ENCODE results near the gene ARSB. TPM values are rescaled to one million over a fixed set of nuclear protein-coding genes. Genes with fewer than 3 reads are reported as not detected.
A peak's percentile ranks its signal among the peaks of the same experiment; 100 is the strongest.

Gene ARSB
- total RNA-seq, 1 experiment from 2014 or later = 11.4 TPM

GRCh38 chr5:79025054-79025472 is 40.0 kb upstream of the ARSB start:
- Histone ChIP-seq H3K9ac (ENCODE audit: extremely low read depth, insufficient read length, low read length) (no peak overlapping the region), H2AK5ac (ENCODE audit: insufficient read length, low read length) (no peak overlapping the region), H2BK20ac (ENCODE audit: low read depth, low read length, poor library complexity, severe bottlenecking) (no peak overlapping the region), H3T11ph (ENCODE audit: low read length) (no peak overlapping the region), H2BK12ac (ENCODE audit: insufficient read length, low read depth, low read length) (no peak overlapping the region), H4K20me1 (ENCODE audit: control insufficient read depth, insufficient read depth, insufficient read length) (no peaks in the 10 kb centered on the region), H2AFZ (ENCODE audit: low read length) (peak overlapping the region; percentile 92), H3K4ac (ENCODE audit: low read depth, low read length) (no peak overlapping the region), H3K9me3 (ENCODE audit: control insufficient read depth, low read depth, low read length) (no peaks in the 10 kb centered on the region), H4K8ac (replicated peaks; ENCODE audit: insufficient read length, low read depth, low read length) (no peak overlapping the region), H3K18ac (ENCODE audit: insufficient read length, low read depth, low read length) (no peak overlapping the region), H3K4me2 (ENCODE audit: insufficient read depth, insufficient read length, low read length) (peak overlapping the region; percentile 23), H4K91ac (ENCODE audit: insufficient read length, low read depth, low read length) (no peak overlapping the region), H3K79me2 (ENCODE audit: insufficient read depth, low read length) (no peaks in the 10 kb centered on the region), H3K27ac (ENCODE audit: insufficient read length, low read depth, low read length) (no peak overlapping the region), H3K27me3 (ENCODE audit: insufficient read depth, low read length) (no peaks in the 10 kb centered on the region), H3K23me2 (ENCODE audit: insufficient read length, low read depth, low read length, poor library complexity, severe bottlenecking) (no peaks in the 10 kb centered on the region), H4K5ac (ENCODE audit: insufficient read length, low read depth, low read length) (no peak overlapping the region), H3K79me1 (ENCODE audit: insufficient read depth, low read depth, low read length, poor library complexity, severe bottlenecking) (no peaks in the 10 kb centered on the region), H2BK15ac (ENCODE audit: low read depth, low read length) (no peak overlapping the region), H3K4me1 (ENCODE audit: insufficient read depth, low read length) (peaks cover 6% of the 10 kb centered on the region; the same call in 1 of the 2 replicates), H2BK5ac (ENCODE audit: insufficient read length, low read length) (no peak overlapping the region), H2BK120ac (ENCODE audit: low read depth, low read length, poor library complexity, severe bottlenecking) (no peak overlapping the region), H3K23ac (ENCODE audit: insufficient read length, low read depth, low read length) (no peak overlapping the region), H3K14ac (ENCODE audit: insufficient read depth, low read length) (no peak overlapping the region), H3K56ac (ENCODE audit: insufficient read length, low read depth, low read length) (no peak overlapping the region)
- no peaks in the 10 kb centered on the region for H3K36me3 Mint-ChIP-seq (ENCODE audit: insufficient read depth in 1 of 3, low read depth in 3 of 3)
- no CpG with 5 or more reads among the region's 13 CpGs for WGBS (ENCODE audit: extremely low coverage, insufficient read length, low lambda C conversion rate)
- peaks cover 4% of the 10 kb centered on the region for H3K27me3 Mint-ChIP-seq (ENCODE audit: low read depth)
- TF ChIP-seq CTCF (conservative IDR thresholded peaks at IDR 0.05) = peak; percentile 98
- peak overlapping the region; percentile 60 to 70 for H3K4me3 Mint-ChIP-seq
- H3K4me1 Mint-ChIP-seq = peaks cover 25 to 26% of the 10 kb centered on the region in 2 experiments
- H3K9me3 Mint-ChIP-seq = no peaks in the 10 kb centered on the region
- H3K27ac Mint-ChIP-seq = peak overlapping the region in 1 of 3 experiments; percentile 68; a peak in 1 of 7 replicates
- peak; percentile 61 for DNase-seq

Data from H9 (cell line).